Activated naive CD4-positive, alpha-beta T cell treated with anti-CD3 and anti-CD28 coated beads, Interleukin-2, amount 50 U/mL, for 72 hours (primary cell): ENCODE data around the gene ZNF335. TPM values are rescaled to one million over a fixed set of nuclear protein-coding genes. Genes with fewer than 3 reads are reported as not detected.
A peak's percentile ranks its signal among the peaks of the same experiment; 100 is the strongest.
"Not testable (repeated sequence)": the region's sequence is repeated elsewhere in the genome, so short reads cannot be mapped to it uniquely, and the experiment has no call there.

Source experiments
- ATAC-seq, 2 donors: fragments of 150-1000 bp; cut with Tn5 transposase; 2 replicates each; pipeline ENCODE4 v1.10.0; 2021; ENCODE audit warnings: mild to moderate bottlenecking in 2 of 2, moderate library complexity in 2 of 2
- DNase-seq, 2 donors: peaks; one replicate each; pipeline ENCODE4 v3.0.0; 2021 to 2022; ENCODE audit warnings: low spot score in 2 of 2
- H3K27ac Mint-ChIP-seq, 2 donors: one replicate each; pipeline ENCODE4 v1.8.0; 2022; ENCODE audit warnings: mild to moderate bottlenecking in 2 of 2, mixed read lengths in 2 of 2
- H3K36me3 Mint-ChIP-seq, 2 donors: one replicate each; pipeline ENCODE4 v1.8.0; 2022; ENCODE audit warnings: mixed read lengths in 2 of 2
- H3K9me3 Mint-ChIP-seq, 2 donors: one replicate each; pipeline ENCODE4 v1.8.0; 2022; ENCODE audit warnings: mixed read lengths in 2 of 2
- total RNA-seq, 2 donors: library from RNA; stranded (reverse); gene quantifications; one replicate each; pipeline ENCODE4 v1.2.3, GENCODE V29; 2022

The ZNF335 gene
- total RNA-seq, 2 donors from 2014 or later, result 31.0 to 62.6 TPM

- no peak overlapping the region for H3K27ac Mint-ChIP-seq
- peaks cover 0 to 6% of the 10 kb centered on the region in 2 donors for H3K9me3 Mint-ChIP-seq
- DNase-seq, result no peak
- ATAC-seq, result no peak
- peaks cover 12 to 16% of the 10 kb centered on the region in 2 donors for H3K36me3 Mint-ChIP-seq
Observed at GRCh38 chr20:46007671-46008070, 35.7 kb upstream of the ZNF335 start.

- no peak overlapping the region for H3K27ac Mint-ChIP-seq
- no peak for ATAC-seq
- no peak for DNase-seq
- H3K9me3 Mint-ChIP-seq, result peaks cover 0 to 5% of the 10 kb centered on the region in 2 donors
- H3K36me3 Mint-ChIP-seq, result peaks cover 11 to 15% of the 10 kb centered on the region in 2 donors
Observed at GRCh38 chr20:46006964-46007363, 35.0 kb upstream of the ZNF335 start.

- DNase-seq (no peak), ATAC-seq (no peak)
- peaks cover 3 to 7% of the 10 kb centered on the region in 2 donors for H3K36me3 Mint-ChIP-seq
- H3K9me3 Mint-ChIP-seq, result no peaks in the 10 kb centered on the region
- no peak overlapping the region for H3K27ac Mint-ChIP-seq
Observed at GRCh38 chr20:46006022-46006705, 34.2 kb upstream of the ZNF335 start.

GRCh38 chr20:46004889-46005473 is 33.0 kb upstream of the ZNF335 start:
- no peaks in the 10 kb centered on the region for H3K36me3 Mint-ChIP-seq
- peak in 1 of 2 donors; percentile 58 for ATAC-seq
- no peaks in the 10 kb centered on the region for H3K9me3 Mint-ChIP-seq
- no peak for DNase-seq
- peak overlapping the region in 1 of 2 donors; percentile 81 for H3K27ac Mint-ChIP-seq

GRCh38 chr20:46004187-46004586 is 32.2 kb upstream of the ZNF335 start:
- ATAC-seq (no peak), DNase-seq (no peak)
- H3K36me3 Mint-ChIP-seq, result no peaks in the 10 kb centered on the region
- no peaks in the 10 kb centered on the region for H3K9me3 Mint-ChIP-seq
- no peak overlapping the region for H3K27ac Mint-ChIP-seq

GRCh38 chr20:46002008-46002407 is 30.0 kb upstream of the ZNF335 start:
- no peak for DNase-seq
- ATAC-seq, result no peak
- Mint-ChIP-seq H3K9me3 (no peaks in the 10 kb centered on the region), H3K27ac (no peak overlapping the region), H3K36me3 (no peaks in the 10 kb centered on the region)

GRCh38 chr20:46001498-46001897 is 29.5 kb upstream of the ZNF335 start:
- Mint-ChIP-seq H3K27ac (no peak overlapping the region), H3K9me3 (no peaks in the 10 kb centered on the region), H3K36me3 (no peaks in the 10 kb centered on the region)
- DNase-seq (no peak), ATAC-seq (no peak)

- ATAC-seq, result peak in 1 of 2 donors; percentile 76
Observed at GRCh38 chr20:46000262-46000996, 28.4 kb upstream of the ZNF335 start.

GRCh38 chr20:45999557-46000261 is 27.7 kb upstream of the ZNF335 start:
- Mint-ChIP-seq H3K27ac (no peak overlapping the region), H3K36me3 (no peaks in the 10 kb centered on the region), H3K9me3 (no peaks in the 10 kb centered on the region)
- no peak for DNase-seq
- ATAC-seq, result no peak

More at GRCh38 chr20:46000262-46000996, 28.4 kb upstream of the ZNF335 start:
- H3K36me3 Mint-ChIP-seq, result no peaks in the 10 kb centered on the region
- no peak overlapping the region for H3K27ac Mint-ChIP-seq
- DNase-seq, result no peak
- no peaks in the 10 kb centered on the region for H3K9me3 Mint-ChIP-seq

- DNase-seq, result peak in 1 of 2 donors; percentile 16
- H3K9me3 Mint-ChIP-seq, result no peaks in the 10 kb centered on the region
- peak overlapping the region in 1 of 2 donors; percentile 18 for H3K27ac Mint-ChIP-seq
- ATAC-seq, result peak; percentile 82 to 96
- no peaks in the 10 kb centered on the region for H3K36me3 Mint-ChIP-seq
Observed at GRCh38 chr20:45998761-45999160, 26.8 kb upstream of the ZNF335 start.

GRCh38 chr20:45998337-45998736 is 26.3 kb upstream of the ZNF335 start:
- DNase-seq (no peak), ATAC-seq (peak in 1 of 2 donors; percentile 78)
- Mint-ChIP-seq H3K27ac (no peak overlapping the region), H3K36me3 (no peaks in the 10 kb centered on the region), H3K9me3 (no peaks in the 10 kb centered on the region)

- H3K36me3 Mint-ChIP-seq, result no peaks in the 10 kb centered on the region
Observed at GRCh38 chr20:45997187-45997586, 25.2 kb upstream of the ZNF335 start.

GRCh38 chr20:45995495-45996097 is 23.6 kb upstream of the ZNF335 start:
- not testable (repeated sequence) for H3K36me3 Mint-ChIP-seq, H3K27ac Mint-ChIP-seq, H3K9me3 Mint-ChIP-seq, DNase-seq, ATAC-seq

More at GRCh38 chr20:45997187-45997586, 25.2 kb upstream of the ZNF335 start:
- ATAC-seq, result no peak
- no peaks in the 10 kb centered on the region for H3K9me3 Mint-ChIP-seq
- H3K27ac Mint-ChIP-seq, result peak overlapping the region in 1 of 2 donors; percentile 23
- no peak for DNase-seq

GRCh38 chr20:45994761-45995493 is 22.9 kb upstream of the ZNF335 start:
- DNase-seq, result no peak
- Mint-ChIP-seq H3K36me3 (no peaks in the 10 kb centered on the region), H3K27ac (peak overlapping the region in 1 of 2 donors; percentile 10), H3K9me3 (no peaks in the 10 kb centered on the region)
- no peak for ATAC-seq

- DNase-seq, result no peak
Observed at GRCh38 chr20:45993197-45993951, 21.4 kb upstream of the ZNF335 start.

More at GRCh38 chr20:45993197-45993951, 21.4 kb upstream of the ZNF335 start:
- Mint-ChIP-seq H3K9me3 (no peaks in the 10 kb centered on the region), H3K36me3 (no peaks in the 10 kb centered on the region), H3K27ac (no peak overlapping the region)
- peak; percentile 51 to 81 for ATAC-seq
